CD4-positive, alpha-beta T cell treated with Interferon gamma for 1 hour (primary cell): Measurements from ENCODE around the gene DNAJC1.

Source experiments
- DNase-seq: peaks from one replicate; pipeline ENCODE4 v3.0.0-alpha.2; 2020

The DNAJC1 gene

GRCh38 chr10:21954132-21954531 lies 49.4 kb downstream of the DNAJC1 start:
- DNase-seq: no peak

GRCh38 chr10:21953585-21954057 lies 49.9 kb downstream of the DNAJC1 start:
- DNase-seq: no peak

GRCh38 chr10:21950566-21950965 lies 53.0 kb downstream of the DNAJC1 start:
- no peak for DNase-seq

GRCh38 chr10:21946946-21947345 lies 56.6 kb downstream of the DNAJC1 start:
- no peak for DNase-seq

GRCh38 chr10:21944727-21945386 lies 58.7 kb downstream of the DNAJC1 start:
- no peak for DNase-seq

- DNase-seq: no peak
Measured at GRCh38 chr10:21943633-21944265, 59.8 kb downstream of the DNAJC1 start.

- no peak for DNase-seq
Measured at GRCh38 chr10:21935439-21936023, 68.0 kb downstream of the DNAJC1 start.

- DNase-seq: no peak
Measured at GRCh38 chr10:21934307-21934706, 69.2 kb downstream of the DNAJC1 start.

GRCh38 chr10:21929070-21929469 lies 74.5 kb downstream of the DNAJC1 start:
- DNase-seq: no peak

GRCh38 chr10:21927631-21928353 lies 75.7 kb downstream of the DNAJC1 start:
- no peak for DNase-seq

- DNase-seq: no peak
Measured at GRCh38 chr10:21926949-21927348, 76.6 kb downstream of the DNAJC1 start.

GRCh38 chr10:21926358-21926925 lies 77.1 kb downstream of the DNAJC1 start:
- DNase-seq: no peak

- DNase-seq: no peak
Measured at GRCh38 chr10:21925851-21926250, 77.7 kb downstream of the DNAJC1 start.

- no peak for DNase-seq
Measured at GRCh38 chr10:21924511-21924910, 79.0 kb downstream of the DNAJC1 start.

- DNase-seq: no peak
Measured at GRCh38 chr10:21920633-21921032, 82.9 kb downstream of the DNAJC1 start.

- no peak for DNase-seq
Measured at GRCh38 chr10:21919906-21920305, 83.6 kb downstream of the DNAJC1 start.

GRCh38 chr10:21919117-21919516 lies 84.4 kb downstream of the DNAJC1 start:
- DNase-seq: no peak

GRCh38 chr10:21912625-21913024 lies 90.9 kb downstream of the DNAJC1 start:
- no peak for DNase-seq

- no peak for DNase-seq
Measured at GRCh38 chr10:21910798-21911197, 92.7 kb downstream of the DNAJC1 start.

GRCh38 chr10:21907436-21907835 lies 96.1 kb downstream of the DNAJC1 start:
- no peak for DNase-seq

- DNase-seq: no peak
Measured at GRCh38 chr10:21904930-21905329, 98.6 kb downstream of the DNAJC1 start.

GRCh38 chr10:21899736-21900135 lies 103.8 kb downstream of the DNAJC1 start:
- no peak for DNase-seq

- no peak for DNase-seq
Measured at GRCh38 chr10:21895932-21896331, 107.6 kb downstream of the DNAJC1 start.
